Kidney (tissue), 14 donors: ENCODE results near the gene CYB561D2. TPM values are rescaled to one million over a fixed set of nuclear protein-coding genes. Genes with fewer than 3 reads are reported as not detected.

ENCODE experiments used
- DNase-seq, 5 donors: peaks; one replicate each; pipeline ENCODE4 v3.0.0-alpha.2; 2013 to 2020
- FAIRE-seq: peaks from 2 replicates; lab custom pipeline; 2012; peaks lifted over from hg19 to GRCh38; lab: Jason Lieb, UNC
- H3K27ac ChIP-seq, 2 donors: one replicate each; pipeline ENCODE4 v1.7.0; 2013; ENCODE audit warnings: low read depth in 2 of 2, low read length in 2 of 2, inconsistent platforms in 1 of 2
- H3K27me3 ChIP-seq: one replicate; pipeline ENCODE4 v1.7.1; 2013; ENCODE audit warnings: low read length, inconsistent platforms; ENCODE audit not compliant: control insufficient read depth, insufficient read depth
- H3K36me3 ChIP-seq, 3 donors: one replicate each; pipeline versions ENCODE4 v1.7.0 to v1.7.1; 2013; ENCODE audit warnings: low read length in 3 of 3, control low read depth in 1 of 3, inconsistent platforms in 1 of 3; ENCODE audit not compliant: insufficient read depth in 3 of 3, control insufficient read depth in 2 of 3
- H3K4me1 ChIP-seq, 3 donors: one replicate each; pipeline versions ENCODE4 v1.7.0 to v1.7.1; 2013; ENCODE audit warnings: low read length in 3 of 3, inconsistent platforms in 1 of 3, low read depth in 1 of 3; ENCODE audit not compliant: control insufficient read depth in 2 of 3, insufficient read depth in 2 of 3
- H3K4me3 ChIP-seq, 3 donors: one replicate each; pipeline versions ENCODE4 v1.7.0 to v1.8.1; 2013; ENCODE audit warnings: low read length in 3 of 3, control low read depth in 1 of 3, inconsistent platforms in 1 of 3
- H3K9ac ChIP-seq, 3 donors: one replicate each; pipeline versions ENCODE4 v1.7.0 to v1.7.1; 2013; ENCODE audit warnings: low read length in 3 of 3, control low read depth in 1 of 3, inconsistent platforms in 1 of 3
- H3K9me3 ChIP-seq, 3 donors: one replicate each; pipeline versions ENCODE4 v1.7.0 to v1.7.1; 2013; ENCODE audit warnings: low read length in 3 of 3, control low read depth in 1 of 3, inconsistent platforms in 1 of 3; ENCODE audit not compliant: control insufficient read depth in 2 of 3, insufficient read depth in 1 of 3
- intact Hi-C: fragments of 100-400 bp; cut with DNase I; formaldehyde crosslinking; loops from one replicate; pipeline ENCODE4 v1.11.1; 2022
- polyA plus RNA-seq: library from polyadenylated mRNA; stranded (reverse); fragments of 350-450 nt; fragmentation: Illumina TruSeq; extraction: RNeasy Lipid Tissue Mini Kit (QIAGEN cat#74804); gene quantifications from one replicate; pipeline ENCODE4 v1.2.3, GENCODE V29; 2014; ENCODE audit warnings: low read depth, low replicate concordance; ENCODE audit not compliant: insufficient read depth
- total RNA-seq: library from RNA; stranded (reverse); fragmentation: NEBNext Ultra II Directional; extraction: Animal tissue kit (Norgen Biotek cat#: 25700); gene quantifications from one replicate; pipeline ENCODE4 v1.2.1, GENCODE V29; 2021
- TF ChIP-seq, protein P1 (sequence below): IDR thresholded peaks from 3 replicates; pipeline ENCODE4 v1.5.1; 2012; ENCODE audit warnings: mild to moderate bottlenecking, moderate library complexity, borderline replicate concordance; ENCODE audit not compliant: insufficient read depth; ENCODE audit errors: extremely low read depth
- donor health status: control.
- donor health status: control.
- donor health status: control.
- donor health status: control.
- donor health status: control.
- donor health status: DM: yes; HTN: yes; CAD: no.
- donor health status: Normal renal cell carcinoma (clear cell type).

Gene CYB561D2
- total and polyA plus RNA-seq, 2 donors from 2014 or later: 28.5 to 38.8 TPM

- intact Hi-C loops: no loop called here
- Histone ChIP-seq H3K4me1 (peaks cover 0 to 40% (median 27%) of the 10 kb centered on the region in 3 donors), H3K27me3 (no peaks in the 10 kb centered on the region), H3K27ac (peak overlapping the region in 1 of 2 donors; percentile 98), H3K4me3 (peak overlapping the region; percentile 81 to 97 (median 86)), H3K36me3 (peaks cover under 1 to 31% (median 14%) of the 10 kb centered on the region in 3 donors), H3K9me3 (no peaks in the 10 kb centered on the region), H3K9ac (peak overlapping the region; percentile 69 to 91 (median 72))
- FAIRE-seq: no peak
- TF ChIP-seq, protein P1, sequence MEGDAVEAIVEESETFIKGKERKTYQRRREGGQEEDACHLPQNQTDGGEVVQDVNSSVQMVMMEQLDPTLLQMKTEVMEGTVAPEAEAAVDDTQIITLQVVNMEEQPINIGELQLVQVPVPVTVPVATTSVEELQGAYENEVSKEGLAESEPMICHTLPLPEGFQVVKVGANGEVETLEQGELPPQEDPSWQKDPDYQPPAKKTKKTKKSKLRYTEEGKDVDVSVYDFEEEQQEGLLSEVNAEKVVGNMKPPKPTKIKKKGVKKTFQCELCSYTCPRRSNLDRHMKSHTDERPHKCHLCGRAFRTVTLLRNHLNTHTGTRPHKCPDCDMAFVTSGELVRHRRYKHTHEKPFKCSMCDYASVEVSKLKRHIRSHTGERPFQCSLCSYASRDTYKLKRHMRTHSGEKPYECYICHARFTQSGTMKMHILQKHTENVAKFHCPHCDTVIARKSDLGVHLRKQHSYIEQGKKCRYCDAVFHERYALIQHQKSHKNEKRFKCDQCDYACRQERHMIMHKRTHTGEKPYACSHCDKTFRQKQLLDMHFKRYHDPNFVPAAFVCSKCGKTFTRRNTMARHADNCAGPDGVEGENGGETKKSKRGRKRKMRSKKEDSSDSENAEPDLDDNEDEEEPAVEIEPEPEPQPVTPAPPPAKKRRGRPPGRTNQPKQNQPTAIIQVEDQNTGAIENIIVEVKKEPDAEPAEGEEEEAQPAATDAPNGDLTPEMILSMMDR: no peak
- DNase-seq: peak in 1 of 5 donors; percentile 58
Observed at GRCh38 chr3:50351323-50351697, 648 bp downstream of the CYB561D2 start.

GRCh38 chr3:50352781-50353180 lies 2.1 kb downstream of the CYB561D2 start:
- Histone ChIP-seq H3K27me3 (no peaks in the 10 kb centered on the region), H3K4me3 (no peak overlapping the region), H3K36me3 (peaks cover 3 to 30% (median 15%) of the 10 kb centered on the region in 3 donors), H3K4me1 (peaks cover 0 to 55% (median 40%) of the 10 kb centered on the region in 3 donors), H3K9me3 (no peaks in the 10 kb centered on the region), H3K27ac (no peak overlapping the region), H3K9ac (no peak overlapping the region)
- DNase-seq: no peak
- intact Hi-C loops: no loop called here
- FAIRE-seq: no peak
- TF ChIP-seq, protein P1: no peak

DNA sequence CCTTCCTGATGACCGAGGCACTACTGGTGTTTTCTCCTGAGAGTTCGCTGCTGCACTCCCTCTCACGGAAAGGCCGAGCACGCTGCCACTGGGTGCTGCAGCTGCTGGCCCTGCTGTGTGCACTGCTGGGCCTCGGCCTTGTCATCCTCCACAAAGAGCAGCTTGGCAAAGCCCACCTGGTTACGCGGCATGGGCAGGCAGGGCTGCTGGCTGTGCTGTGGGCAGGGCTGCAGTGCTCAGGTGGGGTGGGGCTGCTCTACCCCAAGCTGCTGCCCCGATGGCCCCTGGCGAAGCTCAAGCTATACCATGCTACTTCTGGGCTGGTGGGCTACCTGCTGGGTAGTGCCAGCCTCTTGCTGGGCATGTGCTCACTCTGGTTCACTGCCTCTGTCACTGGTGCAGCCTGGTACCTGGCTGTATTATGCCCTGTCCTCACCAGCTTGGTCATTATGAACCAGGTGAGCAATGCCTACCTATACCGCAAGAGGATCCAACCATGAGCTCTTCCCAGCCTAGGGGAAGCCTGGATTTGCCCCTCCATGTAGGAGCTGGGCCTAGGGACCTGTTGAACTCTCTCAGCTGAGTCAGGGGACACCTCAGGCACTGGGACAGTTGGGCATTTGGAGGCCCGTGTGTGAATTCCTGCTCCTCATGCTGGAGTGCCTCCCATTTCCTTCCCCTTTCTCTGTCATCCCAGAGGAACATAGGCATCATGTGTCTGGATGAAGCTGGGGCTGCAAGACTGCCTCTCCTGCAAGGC lies 2.8 kb downstream of the CYB561D2 start:
- peaks cover 3 to 30% (median 15%) of the 10 kb centered on the region in 3 donors for H3K36me3 ChIP-seq
- no peak overlapping the region for H3K9ac ChIP-seq
- H3K4me3 ChIP-seq: no peak overlapping the region
- DNase-seq (no peak), FAIRE-seq (no peak)
- no peaks in the 10 kb centered on the region for H3K27me3 ChIP-seq
- no peaks in the 10 kb centered on the region for H3K9me3 ChIP-seq
- peaks cover 0 to 61% (median 43%) of the 10 kb centered on the region in 3 donors for H3K4me1 ChIP-seq
- intact Hi-C loops: no loop called here
- H3K27ac ChIP-seq: no peak overlapping the region
- TF ChIP-seq, protein P1: no peak
